IgD-negative memory B cell (primary cell): Measurements from ENCODE around the gene STK17A. TPM values are rescaled to one million over a fixed set of nuclear protein-coding genes. Genes with fewer than 3 reads are reported as not detected.
A peak's percentile ranks its signal among the peaks of the same experiment; 100 is the strongest.
"Not testable (repeated sequence)": the region's sequence is repeated elsewhere in the genome, so short reads cannot be mapped to it uniquely, and the experiment has no call there.

Experiments
- H3K27ac Mint-ChIP-seq, 3 donors: one replicate each; pipeline ENCODE4 v1.8.0; 2020 to 2022; ENCODE audit warnings: mild to moderate bottlenecking in 3 of 3, mixed read lengths in 3 of 3, moderate library complexity in 1 of 3
- H3K27me3 Mint-ChIP-seq: one replicate; pipeline ENCODE4 v1.8.0; 2021; ENCODE audit warnings: mixed read lengths
- H3K36me3 Mint-ChIP-seq: one replicate; pipeline ENCODE4 v1.8.0; 2020; ENCODE audit warnings: mild to moderate bottlenecking, mixed read lengths
- H3K4me1 Mint-ChIP-seq, 3 donors: one replicate each; pipeline ENCODE4 v1.8.0; 2020 to 2022; ENCODE audit warnings: mixed read lengths in 3 of 3, mild to moderate bottlenecking in 1 of 3
- H3K4me3 Mint-ChIP-seq, 4 donors: one replicate each; pipeline ENCODE4 v1.8.0; 2020 to 2022; ENCODE audit warnings: mild to moderate bottlenecking in 4 of 4, mixed read lengths in 4 of 4, moderate library complexity in 3 of 4
- H3K9me3 Mint-ChIP-seq, 3 donors: one replicate each; pipeline ENCODE4 v1.8.0; 2020 to 2021; ENCODE audit warnings: mixed read lengths in 3 of 3, mild to moderate bottlenecking in 1 of 3
- polyA plus RNA-seq: library from polyadenylated mRNA; unstranded; fragments of 300-500 nt; fragmentation: Illumina TruSeq; gene quantifications from one replicate; pipeline ENCODE4 v1.2.3, GENCODE V29; 2021

Gene STK17A
- polyA plus RNA-seq, 1 donor from 2014 or later: 175 TPM

GRCh38 chr7:43626695-43627094, 43.8 kb downstream of the STK17A start:
- Mint-ChIP-seq H3K9me3 (no peaks in the 10 kb centered on the region), H3K36me3 (peaks cover 6% of the 10 kb centered on the region), H3K4me1 (peaks cover 66 to 73% (median 71%) of the 10 kb centered on the region in 3 donors), H3K27ac (peak overlapping the region in 2 of 3 donors; percentile 61 to 72), H3K4me3 (peak overlapping the region in 1 of 4 donors; percentile 14), H3K27me3 (no peaks in the 10 kb centered on the region)

GRCh38 chr7:43627798-43628197, 44.9 kb downstream of the STK17A start:
- H3K4me3 Mint-ChIP-seq, H3K27me3 Mint-ChIP-seq, H3K36me3 Mint-ChIP-seq, H3K9me3 Mint-ChIP-seq: not testable (repeated sequence)
- Mint-ChIP-seq H3K27ac (peak overlapping the region in 2 of 3 donors; percentile 64 to 72), H3K4me1 (peaks cover 63 to 71% (median 67%) of the 10 kb centered on the region in 3 donors)

- Mint-ChIP-seq H3K27ac (peak overlapping the region; percentile 39 to 66 (median 61)), H3K27me3 (no peaks in the 10 kb centered on the region), H3K9me3 (no peaks in the 10 kb centered on the region), H3K4me3 (no peak overlapping the region), H3K4me1 (peaks cover 59 to 71% (median 60%) of the 10 kb centered on the region in 3 donors), H3K36me3 (peaks cover 10% of the 10 kb centered on the region)
These were observed 45.5 kb downstream of the STK17A start for GRCh38 chr7:43628431-43628830.

GRCh38 chr7:43629857-43630256, 46.9 kb downstream of the STK17A start:
- H3K4me1 Mint-ChIP-seq: peaks cover 53 to 63% (median 55%) of the 10 kb centered on the region in 3 donors
- H3K27me3 Mint-ChIP-seq: no peaks in the 10 kb centered on the region
- H3K4me3 Mint-ChIP-seq: no peak overlapping the region
- peaks cover 10% of the 10 kb centered on the region for H3K36me3 Mint-ChIP-seq
- no peaks in the 10 kb centered on the region for H3K9me3 Mint-ChIP-seq
- peak overlapping the region in 1 of 3 donors; percentile 39 for H3K27ac Mint-ChIP-seq

DNA sequence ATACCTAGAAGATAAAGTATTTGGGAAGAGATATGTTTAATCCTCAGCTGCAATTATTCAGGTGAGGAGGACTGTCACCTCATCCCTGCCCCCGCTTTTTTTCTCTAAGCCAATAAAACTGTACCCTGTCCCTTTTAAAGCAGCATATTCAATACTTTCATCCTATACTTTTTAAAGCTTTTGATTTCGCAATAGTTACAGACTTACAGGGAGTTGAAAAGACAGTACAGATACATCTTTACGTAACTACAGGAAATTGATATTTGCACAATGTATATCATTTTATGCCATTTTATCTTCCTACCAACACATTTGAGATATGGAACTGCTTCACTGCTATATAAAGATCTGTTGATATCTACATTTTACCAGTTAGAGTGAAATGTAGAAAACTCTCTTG, 47.6 kb downstream of the STK17A start:
- Mint-ChIP-seq H3K27me3 (no peaks in the 10 kb centered on the region), H3K36me3 (peaks cover 10% of the 10 kb centered on the region), H3K9me3 (no peaks in the 10 kb centered on the region), H3K4me3 (no peak overlapping the region), H3K27ac (peak overlapping the region; percentile 37 to 81 (median 68)), H3K4me1 (peaks cover 49 to 58% (median 52%) of the 10 kb centered on the region in 3 donors)

- H3K27me3 Mint-ChIP-seq: no peaks in the 10 kb centered on the region
- peaks cover 10% of the 10 kb centered on the region for H3K36me3 Mint-ChIP-seq
- H3K9me3 Mint-ChIP-seq: no peaks in the 10 kb centered on the region
- peak overlapping the region in 1 of 4 donors; percentile 61 for H3K4me3 Mint-ChIP-seq
- H3K4me1 Mint-ChIP-seq: peaks cover 39 to 56% (median 45%) of the 10 kb centered on the region in 3 donors
- peak overlapping the region in 2 of 3 donors; percentile 37 to 87 for H3K27ac Mint-ChIP-seq
These were observed 48.7 kb downstream of the STK17A start for GRCh38 chr7:43631559-43631958.

- H3K4me3 Mint-ChIP-seq: peak overlapping the region in 1 of 4 donors; percentile 7
These were observed 49.8 kb downstream of the STK17A start for GRCh38 chr7:43632746-43633145.

DNA sequence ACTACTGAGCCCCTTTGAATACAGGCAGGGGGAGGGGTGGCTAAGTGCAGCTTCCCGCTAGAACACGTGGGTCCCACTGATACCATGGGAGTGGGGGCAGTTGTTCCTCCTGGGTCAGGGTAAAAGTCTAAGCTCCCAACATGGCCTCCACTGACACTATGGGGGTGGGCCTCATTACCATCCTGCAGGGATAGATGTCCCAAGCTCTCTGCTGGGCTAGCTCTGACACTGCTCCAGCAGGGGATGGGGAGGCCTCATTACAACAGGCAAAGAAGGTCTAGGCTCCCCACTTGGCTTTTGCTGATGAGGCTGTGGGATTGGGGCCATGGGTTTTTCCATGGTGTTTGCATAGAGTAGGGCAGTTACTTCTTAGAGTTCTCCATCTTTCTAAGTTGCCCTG, 51.5 kb downstream of the STK17A start:
- Mint-ChIP-seq H3K4me3 (no peak overlapping the region), H3K27me3 (no peaks in the 10 kb centered on the region), H3K4me1 (peaks cover 40 to 51% (median 40%) of the 10 kb centered on the region in 3 donors), H3K36me3 (peaks cover 4% of the 10 kb centered on the region), H3K9me3 (no peaks in the 10 kb centered on the region), H3K27ac (peak overlapping the region in 2 of 3 donors; percentile 10 to 78)

More at GRCh38 chr7:43632746-43633145, 49.8 kb downstream of the STK17A start:
- no peaks in the 10 kb centered on the region for H3K9me3 Mint-ChIP-seq
- peak overlapping the region in 1 of 3 donors; percentile 78 for H3K27ac Mint-ChIP-seq
- H3K27me3 Mint-ChIP-seq: no peaks in the 10 kb centered on the region
- H3K4me1 Mint-ChIP-seq: peaks cover 39 to 59% (median 46%) of the 10 kb centered on the region in 3 donors
- peaks cover 3% of the 10 kb centered on the region for H3K36me3 Mint-ChIP-seq

GRCh38 chr7:43636093-43636492, 53.2 kb downstream of the STK17A start:
- no peak overlapping the region for H3K4me3 Mint-ChIP-seq
- peak overlapping the region; percentile 21 to 80 (median 67) for H3K27ac Mint-ChIP-seq
- H3K4me1 Mint-ChIP-seq: peaks cover 35 to 53% (median 51%) of the 10 kb centered on the region in 3 donors
- H3K36me3 Mint-ChIP-seq: peaks cover 9% of the 10 kb centered on the region
- H3K27me3 Mint-ChIP-seq: no peaks in the 10 kb centered on the region
- no peaks in the 10 kb centered on the region for H3K9me3 Mint-ChIP-seq

DNA sequence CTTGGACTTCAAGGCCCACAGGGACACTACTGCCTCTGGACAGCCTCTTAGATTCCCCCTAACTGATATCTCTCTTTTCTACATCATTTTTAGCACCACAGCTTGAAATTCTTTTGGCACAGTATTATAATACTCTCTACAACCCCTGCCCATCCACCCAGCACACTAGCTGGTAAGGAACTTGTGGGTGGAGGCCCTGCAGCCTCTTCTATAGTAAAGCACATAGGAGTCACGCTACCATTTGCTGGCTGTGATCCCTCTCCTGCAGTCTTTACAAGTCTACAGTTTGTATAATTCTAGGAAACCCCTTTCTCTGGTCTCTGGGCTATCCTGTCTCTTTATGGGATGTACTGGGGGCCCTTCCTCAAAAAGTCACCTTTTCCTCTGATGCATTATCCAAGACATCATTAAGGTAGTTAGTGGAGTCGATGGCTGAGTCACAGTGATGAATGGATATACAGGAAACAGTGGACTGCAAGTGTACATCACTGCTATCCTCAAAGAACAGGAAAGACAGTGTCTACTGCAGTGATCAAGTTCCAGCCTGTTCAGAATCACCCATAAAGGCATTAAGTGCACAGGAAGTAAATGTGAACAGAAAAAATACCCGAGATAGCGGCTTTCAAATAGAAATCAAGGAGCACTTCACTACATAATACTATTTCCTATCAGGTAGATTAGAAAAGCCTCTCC, 54.4 kb downstream of the STK17A start:
- peak overlapping the region; percentile 49 to 87 (median 84) for H3K27ac Mint-ChIP-seq
- H3K36me3 Mint-ChIP-seq: peaks cover 9% of the 10 kb centered on the region
- no peaks in the 10 kb centered on the region for H3K9me3 Mint-ChIP-seq
- H3K27me3 Mint-ChIP-seq: no peaks in the 10 kb centered on the region
- H3K4me3 Mint-ChIP-seq: peak overlapping the region in 1 of 4 donors; percentile 73
- peaks cover 31 to 46% (median 46%) of the 10 kb centered on the region in 3 donors for H3K4me1 Mint-ChIP-seq

- no peaks in the 10 kb centered on the region for H3K9me3 Mint-ChIP-seq
- peak overlapping the region; percentile 72 to 85 (median 81) for H3K27ac Mint-ChIP-seq
- peaks cover 11% of the 10 kb centered on the region for H3K36me3 Mint-ChIP-seq
- H3K4me1 Mint-ChIP-seq: peaks cover 40 to 55% (median 53%) of the 10 kb centered on the region in 3 donors
- H3K4me3 Mint-ChIP-seq: no peak overlapping the region
- H3K27me3 Mint-ChIP-seq: no peaks in the 10 kb centered on the region
These were observed 57.1 kb downstream of the STK17A start for GRCh38 chr7:43639858-43640491.

- Mint-ChIP-seq H3K36me3 (peaks cover 13% of the 10 kb centered on the region), H3K4me3 (peak overlapping the region in 1 of 4 donors; percentile 78), H3K27me3 (no peaks in the 10 kb centered on the region), H3K27ac (peak overlapping the region in 1 of 3 donors; percentile 81), H3K4me1 (peaks cover 43 to 58% (median 57%) of the 10 kb centered on the region in 3 donors), H3K9me3 (no peaks in the 10 kb centered on the region)
These were observed 57.8 kb downstream of the STK17A start for GRCh38 chr7:43640679-43641078.

DNA sequence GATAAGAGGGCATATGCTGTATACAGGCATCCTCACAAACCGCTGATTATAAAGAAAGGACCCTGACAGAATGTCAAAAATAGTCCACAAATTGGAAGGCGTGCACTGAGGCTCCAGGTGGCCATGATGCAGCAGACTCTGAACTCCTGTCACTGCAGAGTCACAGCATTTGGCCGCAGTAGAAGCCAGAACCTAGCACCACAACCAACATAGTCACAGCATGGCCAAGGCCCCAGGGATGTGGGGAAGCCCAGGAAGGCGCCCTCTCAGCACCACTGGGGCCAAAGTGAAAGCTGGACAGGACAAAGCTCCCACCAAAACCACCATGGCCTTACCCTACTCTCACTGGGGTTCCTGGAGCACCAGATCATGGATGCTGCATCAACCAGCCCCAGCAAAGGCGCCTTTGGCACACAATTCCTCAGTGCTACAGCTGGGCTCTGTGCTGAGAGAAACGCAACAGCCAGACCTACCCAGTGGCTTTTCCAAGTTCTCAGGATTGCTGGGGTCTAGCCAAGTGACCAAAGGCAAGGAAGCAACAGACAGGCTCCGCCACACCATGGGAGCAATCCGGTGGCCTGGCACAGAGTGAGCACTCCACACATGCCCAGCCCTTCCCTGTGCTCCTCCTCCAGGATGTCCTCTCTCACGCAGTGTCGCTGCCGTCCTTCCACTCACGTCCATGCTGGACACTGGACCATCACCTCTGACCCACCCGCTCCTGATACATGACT, 60.2 kb downstream of the STK17A start:
- peaks cover 56 to 62% (median 60%) of the 10 kb centered on the region in 3 donors for H3K4me1 Mint-ChIP-seq
- peak overlapping the region; percentile 80 to 93 (median 92) for H3K27ac Mint-ChIP-seq
- H3K9me3 Mint-ChIP-seq: no peaks in the 10 kb centered on the region
- peaks cover 15% of the 10 kb centered on the region for H3K36me3 Mint-ChIP-seq
- H3K4me3 Mint-ChIP-seq: peak overlapping the region in 2 of 4 donors; percentile 53 to 76
- no peaks in the 10 kb centered on the region for H3K27me3 Mint-ChIP-seq

DNA sequence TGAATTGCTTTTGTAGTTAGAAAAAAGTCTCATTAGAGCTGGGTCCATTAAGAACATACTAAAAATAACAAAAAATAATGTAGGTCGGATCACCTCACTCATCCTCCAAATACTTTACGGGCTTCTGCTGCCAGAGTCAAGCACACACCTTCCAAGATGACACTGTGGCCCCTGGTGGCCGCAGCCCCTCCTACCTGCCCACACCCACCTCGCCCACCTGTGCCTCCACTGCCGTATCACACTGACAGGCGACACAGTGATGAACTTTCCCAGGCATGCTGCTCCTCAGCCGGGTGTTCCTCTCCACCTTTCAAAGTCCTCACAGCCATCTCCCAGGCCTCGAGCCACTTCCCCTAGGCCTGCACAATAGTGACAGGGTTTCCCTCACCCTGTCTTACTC, 60.9 kb downstream of the STK17A start:
- Mint-ChIP-seq H3K27ac (peak overlapping the region; percentile 80 to 93 (median 92)), H3K27me3 (no peaks in the 10 kb centered on the region), H3K4me3 (peak overlapping the region in 3 of 4 donors; percentile 53 to 85 (median 76)), H3K36me3 (peaks cover 15% of the 10 kb centered on the region), H3K4me1 (peaks cover 59 to 68% (median 65%) of the 10 kb centered on the region in 3 donors), H3K9me3 (no peaks in the 10 kb centered on the region)
